Endothelial cell of umbilical vein (primary cell): ENCODE data around the gene CSNK2A3. TPM values are rescaled to one million over a fixed set of nuclear protein-coding genes. Genes with fewer than 3 reads are reported as not detected.

Source experiments
- BruUV-seq: library from RNA; stranded (reverse); fragments of 400-500 nt; replicated peaks from 2 replicates; lab custom pipeline; 2021; lab: Mats Ljungman, UMichigan
- CTCF ChIA-PET: fragments of 300-600, 350-600 bp; sonication (Branson Sonifier 250); formaldehyde crosslinking; loops from one replicate; lab custom pipeline; 2021; ENCODE audit warnings: antibody characterized with exemption, inconsistent platforms; lab: Charles Lee
- POLR2A ChIA-PET: fragments of 300-600, 350-600 bp; sonication (Branson Sonifier 250); formaldehyde crosslinking; loops from one replicate; lab custom pipeline; 2021; ENCODE audit warnings: antibody characterized with exemption, inconsistent platforms; lab: Charles Lee
- DNase-seq: peaks from one replicate; pipeline ENCODE4 v3.0.0-alpha.2; 2011; ENCODE audit warnings: low read depth, low spot score
- FAIRE-seq: peaks from 2 replicates; lab custom pipeline; 2011; peaks lifted over from hg19 to GRCh38; lab: Jason Lieb, UNC
- H2AFZ ChIP-seq: 2 replicates; pipeline ENCODE4 v1.6.0; 2012; ENCODE audit warnings: low read depth, low read length, control low read depth, inconsistent platforms
- H3K27ac ChIP-seq: 2 replicates; pipeline ENCODE4 v1.5.1; 2011; ENCODE audit warnings: low read depth, mild to moderate bottlenecking, control low read depth, low read length, moderate library complexity; ENCODE audit not compliant: insufficient read depth
- H3K27me3 ChIP-seq, 2 experiments: 2 replicates each; pipeline versions ENCODE4 v1.6.0 to v1.6.1; 2011; ENCODE audit warnings: low read length in 2 of 2, mixed read lengths in 1 of 2; ENCODE audit not compliant: control insufficient read depth in 2 of 2, insufficient read depth in 2 of 2
- H3K36me3 ChIP-seq, 2 experiments: 2 replicates in 1 of 2; 3 replicates in 1 of 2; pipeline ENCODE4 v1.5.1; 2011; ENCODE audit warnings: low read length in 2 of 2, mild to moderate bottlenecking in 1 of 2, moderate library complexity in 1 of 2; ENCODE audit not compliant: control insufficient read depth in 2 of 2, insufficient read depth in 2 of 2; ENCODE audit errors: extremely low read depth in 1 of 2
- H3K4me1 ChIP-seq: 3 replicates; pipeline ENCODE4 v1.5.1; 2011; ENCODE audit warnings: mild to moderate bottlenecking, low read length; ENCODE audit not compliant: control insufficient read depth, insufficient read depth; ENCODE audit errors: extremely low read depth
- H3K4me2 ChIP-seq: 2 replicates; pipeline ENCODE4 v1.6.1; 2011; ENCODE audit warnings: low read length, control low read depth, mixed read lengths; ENCODE audit not compliant: insufficient read depth
- H3K4me3 ChIP-seq, 3 experiments: fragments of 200-600 bp in 1 of 3; sonication (generic), shearing (Covaris generic) in 1 of 3; replicated peaks in 1 of 3; 2 replicates each; pipeline ENCODE4 v1.5.1; 2011 to 2016; ENCODE audit warnings: control low read depth in 3 of 3, low read length in 3 of 3, mild to moderate bottlenecking in 2 of 3, inconsistent platforms in 1 of 3, low read depth in 1 of 3, moderate library complexity in 1 of 3; ENCODE audit not compliant: insufficient read depth in 1 of 3
- H3K79me2 ChIP-seq: 2 replicates; pipeline ENCODE4 v1.6.0; 2012; ENCODE audit warnings: low read length, inconsistent platforms; ENCODE audit not compliant: control insufficient read depth, insufficient read depth
- H3K9ac ChIP-seq: replicated peaks from 2 replicates; pipeline ENCODE3; 2011; ENCODE audit warnings: low read length, control low read depth; ENCODE audit not compliant: insufficient read depth; ENCODE audit errors: extremely low read depth
- H3K9me1 ChIP-seq: replicated peaks from 3 replicates; pipeline ENCODE4 v1.6.0; 2011; ENCODE audit warnings: mild to moderate bottlenecking, low read length; ENCODE audit not compliant: control insufficient read depth, insufficient read depth; ENCODE audit errors: extremely low read depth
- H3K9me3 ChIP-seq: replicated peaks from 2 replicates; pipeline ENCODE4 v1.5.1; 2012; ENCODE audit warnings: low read length, inconsistent platforms; ENCODE audit not compliant: control insufficient read depth, insufficient read depth
- H4K20me1 ChIP-seq: replicated peaks from 2 replicates; pipeline ENCODE3; 2011; ENCODE audit warnings: mild to moderate bottlenecking, low read length; ENCODE audit not compliant: control insufficient read depth, insufficient read depth; ENCODE audit errors: extremely low read depth
- CTCF ChIP-seq, 2 donors: IDR thresholded peaks; 1 replicate in 1 of 2; 2 replicates in 1 of 2; pipeline ENCODE4 v1.5.1; 2011; ENCODE audit warnings: low read length in 2 of 2, mild to moderate bottlenecking in 2 of 2, moderate library complexity in 2 of 2, control low read depth in 1 of 2, inconsistent platforms in 1 of 2, low read depth in 1 of 2; ENCODE audit not compliant: insufficient read depth in 1 of 2; ENCODE audit errors: extremely low read depth in 1 of 2
- EZH2 ChIP-seq: IDR thresholded peaks from 2 replicates; pipeline ENCODE4 v1.6.1; 2012; ENCODE audit warnings: borderline replicate concordance, low read depth, mild to moderate bottlenecking, moderate library complexity, low read length, inconsistent platforms; ENCODE audit not compliant: severe bottlenecking
- FOS ChIP-seq: IDR thresholded peaks from 2 replicates; pipeline ENCODE4 v1.6.1; 2011; ENCODE audit warnings: mild to moderate bottlenecking, low read length, moderate library complexity, borderline replicate concordance; ENCODE audit not compliant: insufficient read depth
- GATA2 ChIP-seq: IDR thresholded peaks from 2 replicates; pipeline ENCODE4 v1.7.0; 2011; ENCODE audit warnings: low read depth, mild to moderate bottlenecking, moderate library complexity, mixed read lengths, low read length; ENCODE audit not compliant: insufficient read length, insufficient read depth
- JUN ChIP-seq: IDR thresholded peaks from 2 replicates; pipeline ENCODE4 v1.6.1; 2011; ENCODE audit warnings: borderline replicate concordance, low read depth; ENCODE audit not compliant: insufficient read length, insufficient read depth
- MAX ChIP-seq: IDR thresholded peaks from 2 replicates; pipeline ENCODE4 v1.6.1; 2011; ENCODE audit not compliant: insufficient read depth, insufficient read length
- MYC ChIP-seq: IDR thresholded peaks from one replicate; pipeline ENCODE4 v1.6.1; 2011; ENCODE audit warnings: mild to moderate bottlenecking, low read depth, low read length
- POLR2A ChIP-seq: IDR thresholded peaks from 2 replicates; pipeline ENCODE4 v1.6.1; 2012; ENCODE audit warnings: low read depth, mild to moderate bottlenecking, control low read depth, low read length
- POLR2AphosphoS5 ChIP-seq: IDR thresholded peaks from 2 replicates; pipeline ENCODE4 v1.6.1; 2012; ENCODE audit warnings: low read depth, mild to moderate bottlenecking, control low read depth, low read length, moderate library complexity; ENCODE audit not compliant: insufficient read depth
- dilution Hi-C: fragments of 300-500 bp; cut with MboI; formaldehyde crosslinking; loops from one replicate; pipeline ENCODE4 v1.15.0; 2019; ENCODE audit warnings: low sequenced_read_pairs; ENCODE audit not compliant: extremely low pct_ligation_motif_present
- intact Hi-C: fragments of 100-400 bp; cut with micrococcal nuclease; formaldehyde crosslinking; loops from one replicate; pipeline ENCODE4 v1.10.0; 2022
- polyA plus RNA-seq, 4 experiments: library from polyadenylated mRNA; depleted of rRNA in 3 of 4; stranded (reverse) in 3 of 4; unstranded in 1 of 4; fragments of >200 nt; gene quantifications; 2 replicates each; pipeline versions ENCODE4 v1.2.1 to v1.2.3, GENCODE V29; 2011 to 2012; ENCODE audit warnings: missing spikeins in 1 of 4
- total RNA-seq: library from RNA; stranded (reverse); gene quantifications from 2 replicates; pipeline ENCODE4 v1.2.3, GENCODE V29; 2021

Gene CSNK2A3
- total and polyA plus RNA-seq, 2 donors (not counting 3 experiments of a cell fraction or from before 2014, with no cell fraction given): 0.41 TPM; not detected in 1

DNA sequence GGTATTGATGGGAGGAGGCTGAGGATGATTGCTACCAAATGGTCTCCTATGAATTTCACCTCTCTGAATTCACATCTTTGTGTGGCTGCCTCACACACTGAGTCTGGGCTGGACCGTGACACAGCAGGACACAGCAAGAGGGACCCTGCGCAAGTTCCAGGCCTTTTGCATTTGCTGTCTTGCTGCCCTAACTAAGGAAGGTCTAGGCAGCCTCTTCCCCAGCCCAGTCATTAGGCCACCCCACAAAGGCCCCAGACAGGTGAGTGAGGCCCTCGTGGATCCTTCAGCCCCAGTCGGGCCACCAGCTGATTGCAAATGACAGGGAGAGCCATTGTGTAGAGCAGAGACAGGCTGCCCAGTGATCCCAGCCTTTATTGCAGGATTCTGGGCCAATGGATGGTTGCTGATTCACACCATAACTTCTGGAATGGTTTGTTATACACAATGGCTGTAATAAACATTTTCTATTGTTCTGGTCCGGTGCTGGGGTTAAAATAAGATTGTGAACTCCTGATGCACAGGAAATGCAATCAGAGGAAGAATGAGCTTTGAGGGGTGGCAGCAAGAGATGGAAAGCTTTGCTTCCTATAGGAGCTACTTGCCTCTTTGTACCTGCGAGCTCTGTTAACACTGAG lies 28.5 kb upstream of the CSNK2A3 start:
- POLR2A ChIA-PET: no interaction called here
- DNase-seq: peak; percentile 14
- no peak overlapping the region for H2AFZ ChIP-seq
- H3K9me3 ChIP-seq: no peaks in the 10 kb centered on the region
- no peak for FAIRE-seq
- H3K79me2 ChIP-seq: no peaks in the 10 kb centered on the region
- CTCF ChIA-PET: interaction anchor here (1.1 kb wide), 1 partner anchor 21 kb away, joined by 3 read pairs; no protein-coding TSS in a partner anchor
- no peak overlapping the region for H3K4me2 ChIP-seq
- H4K20me1 ChIP-seq: no peaks in the 10 kb centered on the region
- dilution Hi-C loops: no loop called here
- H3K9me1 ChIP-seq: no peaks in the 10 kb centered on the region
- intact Hi-C loops: no loop called here
- no peak overlapping the region for H3K4me3 ChIP-seq
- H3K36me3 ChIP-seq: no peaks in the 10 kb centered on the region
- H3K27me3 ChIP-seq: no peaks in the 10 kb centered on the region
- no peak overlapping the region for H3K27ac ChIP-seq
- no TSS peak for BruUV-seq
- H3K9ac ChIP-seq: no peak overlapping the region
- H3K4me1 ChIP-seq: no peaks in the 10 kb centered on the region
- TF ChIP-seq GATA2 (no peak), EZH2 (no peak), JUN (no peak), POLR2AphosphoS5 (no peak), POLR2A (no peak), MYC (no peak), CTCF (IDR thresholded peaks at IDR 0.05; ENCODE audit: extremely low read depth in 1 of 2, insufficient read depth in 1 of 2, low read depth in 1 of 2, low read length in 2 of 2) (no peak), MAX (no peak), FOS (no peak)
